Thyroid gland (tissue), 4 donors: Measurements from ENCODE around the gene MLLT1.

ENCODE experiments used
- POLR2A ChIP-seq, 2 donors: fragments of 450-650 bp; IDR thresholded peaks; one replicate each; pipeline ENCODE4 v1.6.1; 2017; ENCODE audit warnings: antibody characterized with exemption in 2 of 2, mild to moderate bottlenecking in 2 of 2, moderate library complexity in 1 of 2
- TF ChIP-seq, protein P1 (sequence below), 6 experiments: fragments of 200-600 bp in 3 of 6; fragments of 450-650 bp in 3 of 6; sonication (generic) in 3 of 6; IDR thresholded peaks; one replicate each; pipeline ENCODE4 v1.5.1; 2016 to 2019; ENCODE audit warnings: antibody characterized with exemption in 6 of 6, mild to moderate bottlenecking in 2 of 6, inconsistent platforms in 1 of 6, moderate library complexity in 1 of 6

DNA sequence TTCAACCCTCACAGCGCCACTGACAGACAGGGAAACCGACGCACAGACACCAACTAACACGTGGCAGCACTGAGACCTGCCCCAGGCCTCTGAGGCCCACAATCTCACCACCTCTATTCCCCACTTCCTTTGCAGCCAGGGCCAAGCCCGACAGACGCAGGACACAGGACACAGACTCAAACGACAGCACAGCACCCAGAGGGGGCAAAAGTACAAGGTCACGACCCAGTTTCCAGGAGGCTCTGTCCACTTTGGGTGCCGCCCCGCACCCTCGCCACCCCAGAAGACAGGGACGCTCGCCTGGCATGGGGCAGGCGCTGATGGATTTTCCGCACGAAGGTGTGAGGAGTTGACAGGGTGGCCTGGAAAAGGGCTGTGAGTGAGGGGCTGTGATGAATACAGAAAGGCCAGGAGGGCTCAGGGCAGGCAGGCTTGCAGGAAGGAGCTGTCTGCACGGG, 48.8 kb downstream of the MLLT1 start:
- TF ChIP-seq, protein P1, sequence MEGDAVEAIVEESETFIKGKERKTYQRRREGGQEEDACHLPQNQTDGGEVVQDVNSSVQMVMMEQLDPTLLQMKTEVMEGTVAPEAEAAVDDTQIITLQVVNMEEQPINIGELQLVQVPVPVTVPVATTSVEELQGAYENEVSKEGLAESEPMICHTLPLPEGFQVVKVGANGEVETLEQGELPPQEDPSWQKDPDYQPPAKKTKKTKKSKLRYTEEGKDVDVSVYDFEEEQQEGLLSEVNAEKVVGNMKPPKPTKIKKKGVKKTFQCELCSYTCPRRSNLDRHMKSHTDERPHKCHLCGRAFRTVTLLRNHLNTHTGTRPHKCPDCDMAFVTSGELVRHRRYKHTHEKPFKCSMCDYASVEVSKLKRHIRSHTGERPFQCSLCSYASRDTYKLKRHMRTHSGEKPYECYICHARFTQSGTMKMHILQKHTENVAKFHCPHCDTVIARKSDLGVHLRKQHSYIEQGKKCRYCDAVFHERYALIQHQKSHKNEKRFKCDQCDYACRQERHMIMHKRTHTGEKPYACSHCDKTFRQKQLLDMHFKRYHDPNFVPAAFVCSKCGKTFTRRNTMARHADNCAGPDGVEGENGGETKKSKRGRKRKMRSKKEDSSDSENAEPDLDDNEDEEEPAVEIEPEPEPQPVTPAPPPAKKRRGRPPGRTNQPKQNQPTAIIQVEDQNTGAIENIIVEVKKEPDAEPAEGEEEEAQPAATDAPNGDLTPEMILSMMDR (IDR thresholded peaks at IDR 0.05), result no peak
- TF ChIP-seq POLR2A (IDR thresholded peaks at IDR 0.05), result no peak
